ENCODE results near the gene CD276.

CD276 gene

DNA sequence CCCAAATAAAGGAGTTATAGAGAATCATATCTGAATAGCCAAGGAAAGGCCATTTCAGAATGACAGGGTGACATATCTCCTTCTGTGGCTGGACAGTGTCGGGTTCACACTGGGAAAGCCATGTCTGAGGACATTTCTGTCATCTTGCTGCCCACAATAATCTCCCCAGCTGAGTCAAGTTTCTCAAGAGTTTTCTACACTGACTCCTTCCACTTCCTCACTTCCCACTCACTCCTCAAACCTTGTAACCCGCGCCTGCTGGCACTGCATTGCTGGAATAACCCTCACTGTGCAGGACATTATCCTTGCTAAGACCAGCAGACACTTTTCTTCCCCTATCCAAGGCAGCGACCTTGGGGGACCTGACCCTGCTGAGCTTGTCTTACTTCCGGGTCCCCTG, 74.3 kb downstream of the CD276 start:
- no peaks in the 10 kb centered on the region for H3K9me2 ChIP-seq (replicated peaks; ENCODE audit: insufficient read depth, low read length)
- no peaks in the 10 kb centered on the region for H3K27me3 ChIP-seq (ENCODE audit: low read length)
- no peaks in the 10 kb centered on the region for H3F3A ChIP-seq (ENCODE audit: insufficient read depth)
- H4K20me1 ChIP-seq (ENCODE audit: low read depth, low read length) = no peaks in the 10 kb centered on the region
- H3K9me3 ChIP-seq (ENCODE audit: insufficient read depth, low read length) = no peaks in the 10 kb centered on the region
- H2AFZ ChIP-seq (ENCODE audit: low read depth, low read length, severe bottlenecking) = no peak overlapping the region
- no peaks in the 10 kb centered on the region for H3K36me3 ChIP-seq (ENCODE audit: low read length)
- H3K9ac ChIP-seq (ENCODE audit: low read length) = no peak overlapping the region
- H3K4me3 ChIP-seq (ENCODE audit: insufficient read depth, low read length, poor library complexity, severe bottlenecking) = no peak overlapping the region
- TF ChIP-seq, protein P1, sequence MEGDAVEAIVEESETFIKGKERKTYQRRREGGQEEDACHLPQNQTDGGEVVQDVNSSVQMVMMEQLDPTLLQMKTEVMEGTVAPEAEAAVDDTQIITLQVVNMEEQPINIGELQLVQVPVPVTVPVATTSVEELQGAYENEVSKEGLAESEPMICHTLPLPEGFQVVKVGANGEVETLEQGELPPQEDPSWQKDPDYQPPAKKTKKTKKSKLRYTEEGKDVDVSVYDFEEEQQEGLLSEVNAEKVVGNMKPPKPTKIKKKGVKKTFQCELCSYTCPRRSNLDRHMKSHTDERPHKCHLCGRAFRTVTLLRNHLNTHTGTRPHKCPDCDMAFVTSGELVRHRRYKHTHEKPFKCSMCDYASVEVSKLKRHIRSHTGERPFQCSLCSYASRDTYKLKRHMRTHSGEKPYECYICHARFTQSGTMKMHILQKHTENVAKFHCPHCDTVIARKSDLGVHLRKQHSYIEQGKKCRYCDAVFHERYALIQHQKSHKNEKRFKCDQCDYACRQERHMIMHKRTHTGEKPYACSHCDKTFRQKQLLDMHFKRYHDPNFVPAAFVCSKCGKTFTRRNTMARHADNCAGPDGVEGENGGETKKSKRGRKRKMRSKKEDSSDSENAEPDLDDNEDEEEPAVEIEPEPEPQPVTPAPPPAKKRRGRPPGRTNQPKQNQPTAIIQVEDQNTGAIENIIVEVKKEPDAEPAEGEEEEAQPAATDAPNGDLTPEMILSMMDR (IDR thresholded peaks at IDR 0.05; ENCODE audit: insufficient read depth, low read length, poor library complexity, severe bottlenecking) = no peak
- TF ChIP-seq EZH2phosphoT487 (conservative IDR thresholded peaks at IDR 0.05; ENCODE audit: low read length) = no peak
- no peak overlapping the region for H3K27ac ChIP-seq (ENCODE audit: low read depth, low read length)
- H3K79me2 ChIP-seq (ENCODE audit: insufficient read depth, low read length) = no peaks in the 10 kb centered on the region
- H3K4me2 ChIP-seq (ENCODE audit: low read depth, low read length, poor library complexity, severe bottlenecking) = no peak overlapping the region

DNA sequence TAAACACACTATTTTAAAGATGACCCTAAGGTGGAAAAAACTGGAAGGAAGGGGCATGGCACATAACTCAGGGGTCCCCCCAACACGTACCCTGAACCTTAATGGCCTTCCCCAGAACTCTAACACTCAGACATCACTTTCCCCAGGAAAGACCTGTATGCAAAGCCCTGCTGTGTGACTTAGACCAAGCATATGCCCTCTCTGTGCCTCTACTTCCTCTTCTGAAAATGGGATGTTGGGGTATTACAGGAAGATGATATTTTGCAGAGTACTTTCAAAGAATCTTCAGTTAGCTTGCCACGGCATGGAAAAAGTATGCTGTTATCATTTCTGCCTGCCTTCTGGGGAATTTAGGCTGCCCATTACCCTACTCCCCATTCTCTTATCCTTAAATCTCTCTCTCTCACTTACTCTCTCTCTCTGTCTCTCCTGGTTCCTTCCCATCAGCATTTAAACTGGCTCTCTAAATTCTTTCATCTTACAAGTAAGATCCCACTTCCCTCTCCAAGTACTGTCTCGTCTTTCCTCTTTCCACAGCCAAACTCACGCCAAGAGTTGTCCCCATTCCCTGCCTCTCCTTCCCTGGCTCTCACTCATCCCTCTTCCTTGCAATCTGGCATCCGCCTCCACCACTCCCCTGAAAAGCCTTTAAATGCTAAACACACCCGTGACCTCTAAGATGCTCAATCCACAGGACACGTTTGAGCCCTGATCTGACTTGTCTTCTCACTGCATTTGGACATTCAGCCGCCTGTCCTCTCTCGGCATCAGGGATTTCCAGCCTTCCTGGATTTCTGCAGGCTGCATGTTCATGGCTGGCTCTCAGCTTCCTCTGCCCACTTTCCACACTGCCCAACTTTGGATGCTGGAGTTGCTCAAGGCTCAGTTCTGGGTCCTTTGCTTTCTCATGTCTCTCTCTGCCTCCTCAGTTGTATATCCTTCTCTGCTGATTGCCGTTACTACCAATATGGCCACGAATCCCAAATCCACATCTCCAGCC, 76.4 kb downstream of the CD276 start:
- no peak for TF ChIP-seq EZH2phosphoT487 (conservative IDR thresholded peaks at IDR 0.05; ENCODE audit: low read length)
- TF ChIP-seq, protein P1 (IDR thresholded peaks at IDR 0.05; ENCODE audit: insufficient read depth, low read length, poor library complexity, severe bottlenecking) = no peak
- H3K9me2 ChIP-seq (replicated peaks; ENCODE audit: insufficient read depth, low read length) = no peaks in the 10 kb centered on the region
- no peak overlapping the region for H2AFZ ChIP-seq (ENCODE audit: low read depth, low read length, severe bottlenecking)
- no peak overlapping the region for H3K4me3 ChIP-seq (ENCODE audit: insufficient read depth, low read length, poor library complexity, severe bottlenecking)
- H3K36me3 ChIP-seq (ENCODE audit: low read length) = no peaks in the 10 kb centered on the region
- no peak overlapping the region for H3K27ac ChIP-seq (ENCODE audit: low read depth, low read length)
- no peaks in the 10 kb centered on the region for H4K20me1 ChIP-seq (ENCODE audit: low read depth, low read length)
- H3K79me2 ChIP-seq (ENCODE audit: insufficient read depth, low read length) = no peaks in the 10 kb centered on the region
- no peaks in the 10 kb centered on the region for H3K9me3 ChIP-seq (ENCODE audit: insufficient read depth, low read length)
- no peak overlapping the region for H3K9ac ChIP-seq (ENCODE audit: low read length)
- no peak overlapping the region for H3K4me2 ChIP-seq (ENCODE audit: low read depth, low read length, poor library complexity, severe bottlenecking)
- H3K27me3 ChIP-seq (ENCODE audit: low read length) = no peaks in the 10 kb centered on the region
- no peaks in the 10 kb centered on the region for H3F3A ChIP-seq (ENCODE audit: insufficient read depth)

GRCh38 chr15:73763931-73764330, 79.7 kb downstream of the CD276 start:
- no peaks in the 10 kb centered on the region for H4K20me1 ChIP-seq (ENCODE audit: low read depth, low read length)
- no peaks in the 10 kb centered on the region for H3F3A ChIP-seq (ENCODE audit: insufficient read depth)
- H3K9ac ChIP-seq (ENCODE audit: low read length) = no peak overlapping the region
- H3K27ac ChIP-seq (ENCODE audit: low read depth, low read length) = no peak overlapping the region
- no peaks in the 10 kb centered on the region for H3K79me2 ChIP-seq (ENCODE audit: insufficient read depth, low read length)
- no peak overlapping the region for H3K4me3 ChIP-seq (ENCODE audit: insufficient read depth, low read length, poor library complexity, severe bottlenecking)
- H3K27me3 ChIP-seq (ENCODE audit: low read length) = no peaks in the 10 kb centered on the region
- H3K36me3 ChIP-seq (ENCODE audit: low read length) = no peaks in the 10 kb centered on the region
- TF ChIP-seq EZH2phosphoT487 (conservative IDR thresholded peaks at IDR 0.05; ENCODE audit: low read length) = no peak
- TF ChIP-seq, protein P1 (IDR thresholded peaks at IDR 0.05; ENCODE audit: insufficient read depth, low read length, poor library complexity, severe bottlenecking) = no peak
- H2AFZ ChIP-seq (ENCODE audit: low read depth, low read length, severe bottlenecking) = no peak overlapping the region
- no peak overlapping the region for H3K4me2 ChIP-seq (ENCODE audit: low read depth, low read length, poor library complexity, severe bottlenecking)
- no peaks in the 10 kb centered on the region for H3K9me3 ChIP-seq (ENCODE audit: insufficient read depth, low read length)
- H3K9me2 ChIP-seq (replicated peaks; ENCODE audit: insufficient read depth, low read length) = no peaks in the 10 kb centered on the region

Data from SU-DHL-6 (cell line).